Small intestine (tissue), 7 donors: ENCODE data around the gene SH3GL1. TPM values are rescaled to one million over a fixed set of nuclear protein-coding genes. Genes with fewer than 3 reads are reported as not detected.
A peak's percentile ranks its signal among the peaks of the same experiment; 100 is the strongest.

ENCODE experiments used
- DNase-seq, 2 donors: peaks; one replicate each; pipeline versions ENCODE4 v3.0.0 to v3.0.0-alpha.2; 2013
- FAIRE-seq: peaks from 2 replicates; lab custom pipeline; 2012; peaks lifted over from hg19 to GRCh38; lab: Jason Lieb, UNC
- H3K27ac ChIP-seq, 3 donors: one replicate each; pipeline ENCODE4 v1.5.1; 2013; ENCODE audit warnings: low read length in 2 of 3, mild to moderate bottlenecking in 2 of 3, control low read depth in 1 of 3, inconsistent platforms in 1 of 3, low read depth in 1 of 3, moderate library complexity in 1 of 3
- H3K27me3 ChIP-seq, 3 donors: one replicate each; pipeline ENCODE4 v1.6.1; 2013; ENCODE audit warnings: low read length in 3 of 3, inconsistent platforms in 1 of 3; ENCODE audit not compliant: control insufficient read depth in 3 of 3, insufficient read depth in 3 of 3
- H3K36me3 ChIP-seq, 3 donors: one replicate each; pipeline ENCODE4 v1.6.1; 2013; ENCODE audit warnings: low read length in 3 of 3, inconsistent platforms in 1 of 3, low read depth in 1 of 3, mild to moderate bottlenecking in 1 of 3, moderate library complexity in 1 of 3; ENCODE audit not compliant: control insufficient read depth in 3 of 3, insufficient read depth in 2 of 3
- H3K4me1 ChIP-seq, 3 donors: one replicate each; pipeline ENCODE4 v1.6.1; 2013; ENCODE audit warnings: low read length in 2 of 3, inconsistent platforms in 1 of 3, low read depth in 1 of 3, mild to moderate bottlenecking in 1 of 3, moderate library complexity in 1 of 3; ENCODE audit not compliant: control insufficient read depth in 3 of 3, insufficient read depth in 2 of 3
- H3K4me3 ChIP-seq, 3 donors: one replicate each; pipeline ENCODE4 v1.5.1; 2013; ENCODE audit warnings: low read length in 3 of 3, control low read depth in 1 of 3, inconsistent platforms in 1 of 3, low read depth in 1 of 3, mild to moderate bottlenecking in 1 of 3, moderate library complexity in 1 of 3
- H3K9me3 ChIP-seq, 2 donors: one replicate each; pipeline ENCODE4 v1.6.1; 2013; ENCODE audit warnings: low read depth in 1 of 2, low read length in 1 of 2; ENCODE audit not compliant: control insufficient read depth in 2 of 2, insufficient read depth in 1 of 2
- WGBS, 3 donors: extraction: QIAGEN DNeasy Blood & Tissue Kit; methylation state at CpG; one replicate each; pipeline ENCODE4 v1.1.7; 2013; 5-methylcytosine and 5-hydroxymethylcytosine counted together
- polyA plus RNA-seq, 4 donors: library from polyadenylated mRNA; stranded (reverse) in 3 of 4; unstranded in 1 of 4; fragments of 200-250 nt in 3 of 4; fragments of 120-200 nt in 1 of 4; gene quantifications; one replicate each; pipeline versions ENCODE4 v1.2.1 to v1.2.3, GENCODE V29; 2013
- donor health status: healthy with polysubstance abuse.
- donor health status: control.
- donor health status: control.
- donor health status: Bipolar disorder and iron deficiency.
- donor health status: healthy.

SH3GL1 gene
- polyA plus RNA-seq, 4 donors = 64.9 to 132 (median 104) TPM

DNA sequence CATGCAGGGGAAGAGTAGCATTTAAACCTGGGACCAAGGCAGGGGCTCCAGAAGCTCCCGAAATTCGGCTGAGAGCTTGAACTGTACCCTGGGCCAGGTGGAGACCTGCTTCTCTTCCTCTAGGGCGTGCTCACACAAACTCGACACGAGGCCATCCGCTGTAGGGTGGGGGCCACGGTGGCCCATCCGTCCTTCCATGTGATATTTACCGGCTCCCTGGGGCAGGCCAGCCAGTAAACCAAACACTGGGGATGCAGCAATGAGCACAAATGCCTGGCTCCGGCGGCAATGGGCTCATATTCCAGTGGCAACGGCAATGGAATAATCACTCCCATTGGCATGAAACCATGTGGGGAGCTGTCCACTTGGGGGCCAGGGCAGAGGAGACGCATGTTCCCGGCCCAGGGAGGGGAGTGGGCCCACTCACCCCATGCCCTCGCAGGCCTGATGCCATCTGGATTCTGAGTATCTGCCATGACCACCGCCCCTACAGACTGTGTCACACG is 10.8 kb downstream of the SH3GL1 start:
- H3K27ac ChIP-seq = peak overlapping the region; percentile 60 to 94 (median 94)
- WGBS, 3 donors = 60 to 69% (median 69%) methylated on average over 16 to 17 of the region's 17 CpGs
- no peak for FAIRE-seq
- no peaks in the 10 kb centered on the region for H3K27me3 ChIP-seq
- H3K36me3 ChIP-seq = peaks cover 0 to 70% (median 0%) of the 10 kb centered on the region in 3 donors
- no peaks in the 10 kb centered on the region for H3K9me3 ChIP-seq
- H3K4me3 ChIP-seq = peak overlapping the region in 1 of 3 donors; percentile 17
- peaks cover 0 to 83% (median 14%) of the 10 kb centered on the region in 3 donors for H3K4me1 ChIP-seq
- no peak for DNase-seq

DNA sequence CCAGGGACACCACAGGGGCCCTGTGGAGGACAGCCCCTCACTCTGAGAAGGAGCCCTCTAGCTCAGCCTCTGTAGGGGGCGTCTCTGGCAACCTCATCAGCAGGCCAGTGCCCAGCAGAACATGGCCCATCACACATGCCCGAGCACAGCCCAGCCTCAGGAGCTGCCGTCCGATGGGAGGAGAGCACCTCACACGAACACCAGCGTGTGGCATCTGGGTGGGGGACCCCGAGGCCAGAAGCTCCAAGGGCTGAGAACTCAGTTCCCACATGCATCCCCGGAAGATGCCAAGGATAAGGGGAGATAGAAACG is 11.3 kb downstream of the SH3GL1 start:
- no peak overlapping the region for H3K4me3 ChIP-seq
- no peak for DNase-seq

DNA sequence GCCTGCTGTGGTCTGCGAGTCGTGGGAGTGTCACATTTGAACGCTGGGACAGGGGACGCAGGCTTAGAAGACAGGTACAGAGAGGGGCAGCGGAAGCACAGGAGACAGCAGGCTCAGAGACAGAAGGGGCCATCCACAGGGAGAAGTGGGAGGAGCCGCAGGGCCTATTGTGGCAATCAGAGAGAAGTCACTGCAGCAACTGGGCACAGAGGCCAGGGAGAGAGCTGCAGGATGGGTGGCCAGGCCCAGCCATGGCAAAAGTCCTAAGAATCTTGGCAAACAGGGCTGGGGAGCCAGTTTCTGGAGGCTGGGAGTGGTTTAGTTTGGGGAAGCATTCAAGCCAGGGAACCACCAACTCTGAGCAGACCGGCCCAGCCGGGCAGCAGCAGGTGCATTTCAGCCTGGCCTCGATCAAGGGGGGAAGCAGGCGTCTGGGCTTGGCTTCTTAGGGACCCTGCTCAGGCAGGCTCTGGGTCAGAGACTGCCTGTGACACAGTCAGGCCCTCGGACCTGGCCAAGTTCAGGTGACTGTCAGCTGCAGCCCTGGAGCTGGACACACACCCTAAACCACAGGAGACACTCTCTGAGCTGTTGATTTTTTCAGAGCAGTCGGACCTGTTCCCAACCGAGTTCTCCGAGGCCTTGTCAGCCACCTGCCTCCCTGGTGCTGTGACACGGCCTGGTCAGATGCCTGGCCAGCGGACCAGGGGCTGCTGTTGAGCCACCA is 11.8 kb downstream of the SH3GL1 start:
- peak overlapping the region in 2 of 3 donors; percentile 26 to 68 for H3K27ac ChIP-seq
- no peaks in the 10 kb centered on the region for H3K27me3 ChIP-seq
- WGBS, 3 donors = 53 to 71% (median 57%) methylated on average over 15 to 16 of the region's 16 CpGs
- no peaks in the 10 kb centered on the region for H3K9me3 ChIP-seq
- H3K36me3 ChIP-seq = peaks cover 0 to 72% (median 5%) of the 10 kb centered on the region in 3 donors
- no peak for FAIRE-seq
- H3K4me3 ChIP-seq = no peak overlapping the region
- DNase-seq = peak in 1 of 2 donors; percentile 71
- H3K4me1 ChIP-seq = peaks cover 0 to 80% (median 14%) of the 10 kb centered on the region in 3 donors

More for the DNA sequence above, 11.3 kb downstream of the SH3GL1 start:
- peak overlapping the region in 2 of 3 donors; percentile 26 to 68 for H3K27ac ChIP-seq
- H3K9me3 ChIP-seq = no peaks in the 10 kb centered on the region
- H3K36me3 ChIP-seq = peaks cover 0 to 70% (median 4%) of the 10 kb centered on the region in 3 donors
- peaks cover 0 to 83% (median 14%) of the 10 kb centered on the region in 3 donors for H3K4me1 ChIP-seq
- H3K27me3 ChIP-seq = no peaks in the 10 kb centered on the region
- FAIRE-seq = no peak
- WGBS, 3 donors = 81 to 82% (median 81%) methylated on average over 9 of the region's 9 CpGs

DNA sequence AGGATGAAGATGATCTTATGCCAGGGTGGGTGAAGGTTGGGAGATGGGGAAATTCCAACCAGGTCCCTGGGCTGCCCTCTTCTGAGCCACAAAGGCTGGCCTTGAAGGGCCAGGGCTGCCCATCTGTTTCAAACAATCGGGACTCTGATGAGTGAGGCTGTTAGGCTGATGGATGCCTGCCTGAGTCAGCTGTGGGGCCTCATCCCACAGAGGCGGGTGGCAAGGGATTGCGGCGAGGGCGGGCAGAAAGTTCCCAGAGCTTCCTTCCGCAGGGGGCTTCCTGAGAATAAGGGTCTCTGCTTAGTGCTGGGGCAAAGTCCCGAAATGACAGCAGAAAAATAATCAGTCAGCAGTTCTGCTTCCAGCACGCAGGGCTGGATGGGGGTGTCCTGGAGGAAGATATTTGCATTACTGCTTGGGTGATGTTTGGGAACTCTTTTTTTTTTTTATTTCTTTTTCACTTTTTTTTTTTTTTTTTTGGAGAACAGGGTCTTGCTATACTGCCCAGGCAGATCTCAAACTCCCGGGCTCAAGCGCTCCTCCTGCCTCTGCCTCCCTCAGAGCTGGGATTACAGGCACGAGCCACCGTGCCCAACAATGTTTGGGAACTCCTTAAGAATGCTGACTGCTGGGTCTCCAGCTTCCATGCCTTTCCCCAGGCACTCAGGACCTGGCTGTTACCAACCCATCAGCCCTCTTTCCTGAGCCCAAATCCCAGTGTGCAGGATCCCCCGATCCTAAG is 14.1 kb downstream of the SH3GL1 start:
- WGBS, 3 donors = 77 to 95% (median 94%) methylated on average over 13 of the region's 13 CpGs
- FAIRE-seq (no peak), DNase-seq (no peak)
- H3K4me3 ChIP-seq = no peak overlapping the region
- no peaks in the 10 kb centered on the region for H3K27me3 ChIP-seq
- H3K4me1 ChIP-seq = peaks cover 0 to 60% (median 9%) of the 10 kb centered on the region in 3 donors
- H3K36me3 ChIP-seq = peaks cover 0 to 80% (median 6%) of the 10 kb centered on the region in 3 donors
- H3K27ac ChIP-seq = peak overlapping the region in 1 of 3 donors; percentile 81
- H3K9me3 ChIP-seq = no peaks in the 10 kb centered on the region

DNA sequence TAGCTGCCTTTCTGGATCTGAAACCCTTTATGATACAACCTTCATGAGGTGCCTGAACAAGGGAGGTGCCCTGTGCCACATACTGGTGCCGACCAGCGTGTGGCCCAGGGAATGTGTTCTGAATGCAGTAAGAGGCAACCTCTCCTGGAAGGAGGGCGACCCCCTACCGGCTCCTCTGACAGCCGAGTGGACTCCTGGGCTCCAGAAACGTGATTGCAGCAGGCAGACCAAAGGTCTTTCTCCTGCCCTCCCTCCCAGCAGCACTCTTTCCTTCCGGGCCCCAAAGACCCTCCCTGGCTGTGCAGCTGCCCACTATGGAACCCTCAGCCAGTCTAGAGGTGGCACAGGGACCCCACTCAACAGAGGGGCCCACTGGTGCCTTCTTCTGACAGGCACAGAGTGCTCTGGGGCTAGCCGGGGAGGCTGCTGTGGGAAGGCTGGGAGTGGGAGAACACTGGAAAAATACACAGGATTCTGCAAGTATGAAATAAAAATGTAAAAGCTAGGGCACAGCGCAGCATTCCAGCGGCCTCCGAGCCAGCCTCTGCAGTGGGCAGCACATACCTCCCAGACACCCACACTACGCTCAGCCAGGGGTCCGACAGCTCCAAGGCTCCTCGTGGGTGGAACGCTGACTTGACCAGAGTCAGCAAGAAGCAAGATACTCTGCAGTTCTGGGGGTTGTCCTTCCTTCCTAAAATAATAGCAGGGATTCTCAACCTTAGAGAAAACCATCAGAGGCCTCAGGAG is 14.9 kb downstream of the SH3GL1 start:
- Histone ChIP-seq H3K27ac (peak overlapping the region in 1 of 3 donors; percentile 81), H3K4me1 (peaks cover 0 to 53% (median 2%) of the 10 kb centered on the region in 3 donors), H3K36me3 (peaks cover 0 to 85% (median 6%) of the 10 kb centered on the region in 3 donors), H3K4me3 (peak overlapping the region in 1 of 3 donors; percentile 5), H3K9me3 (no peaks in the 10 kb centered on the region), H3K27me3 (no peaks in the 10 kb centered on the region)
- FAIRE-seq (no peak), DNase-seq (peak in 1 of 2 donors; percentile 79)
- 61 to 71% (median 67%) methylated on average over 15 of the region's 15 CpGs for WGBS, 3 donors

DNA sequence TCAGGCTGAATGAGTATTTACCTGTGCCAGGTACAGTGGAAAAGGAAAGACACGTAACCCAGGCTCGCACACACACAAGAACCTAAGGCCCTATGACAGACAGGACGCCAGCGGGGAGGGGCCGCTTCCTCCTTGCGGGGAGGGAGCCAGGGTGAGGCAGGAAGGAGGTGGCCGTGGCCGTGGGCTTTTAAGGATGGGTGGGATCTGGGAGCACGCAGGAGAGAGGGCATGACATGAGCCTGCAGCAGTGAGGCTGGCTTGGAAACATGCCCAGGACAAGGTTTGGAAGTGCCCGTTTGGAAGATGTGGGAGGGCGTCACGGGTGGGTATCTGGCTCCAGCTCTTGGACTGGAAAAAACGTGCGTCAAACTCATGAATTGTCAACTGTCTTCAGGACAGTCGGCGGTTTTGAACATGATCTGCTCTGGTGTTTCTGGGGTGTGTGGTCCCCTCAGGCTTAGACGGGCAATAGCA is 20.1 kb downstream of the SH3GL1 start:
- Histone ChIP-seq H3K4me3 (no peak overlapping the region), H3K27me3 (no peaks in the 10 kb centered on the region), H3K9me3 (no peaks in the 10 kb centered on the region), H3K4me1 (peaks cover 0 to 63% (median 16%) of the 10 kb centered on the region in 3 donors), H3K27ac (peak overlapping the region in 2 of 3 donors; percentile 45 to 69), H3K36me3 (peaks cover 0 to 84% (median 6%) of the 10 kb centered on the region in 3 donors)
- FAIRE-seq = no peak
- 38 to 60% (median 53%) methylated on average over 17 of the region's 17 CpGs for WGBS, 3 donors
- DNase-seq = peak in 1 of 2 donors; percentile 42

DNA sequence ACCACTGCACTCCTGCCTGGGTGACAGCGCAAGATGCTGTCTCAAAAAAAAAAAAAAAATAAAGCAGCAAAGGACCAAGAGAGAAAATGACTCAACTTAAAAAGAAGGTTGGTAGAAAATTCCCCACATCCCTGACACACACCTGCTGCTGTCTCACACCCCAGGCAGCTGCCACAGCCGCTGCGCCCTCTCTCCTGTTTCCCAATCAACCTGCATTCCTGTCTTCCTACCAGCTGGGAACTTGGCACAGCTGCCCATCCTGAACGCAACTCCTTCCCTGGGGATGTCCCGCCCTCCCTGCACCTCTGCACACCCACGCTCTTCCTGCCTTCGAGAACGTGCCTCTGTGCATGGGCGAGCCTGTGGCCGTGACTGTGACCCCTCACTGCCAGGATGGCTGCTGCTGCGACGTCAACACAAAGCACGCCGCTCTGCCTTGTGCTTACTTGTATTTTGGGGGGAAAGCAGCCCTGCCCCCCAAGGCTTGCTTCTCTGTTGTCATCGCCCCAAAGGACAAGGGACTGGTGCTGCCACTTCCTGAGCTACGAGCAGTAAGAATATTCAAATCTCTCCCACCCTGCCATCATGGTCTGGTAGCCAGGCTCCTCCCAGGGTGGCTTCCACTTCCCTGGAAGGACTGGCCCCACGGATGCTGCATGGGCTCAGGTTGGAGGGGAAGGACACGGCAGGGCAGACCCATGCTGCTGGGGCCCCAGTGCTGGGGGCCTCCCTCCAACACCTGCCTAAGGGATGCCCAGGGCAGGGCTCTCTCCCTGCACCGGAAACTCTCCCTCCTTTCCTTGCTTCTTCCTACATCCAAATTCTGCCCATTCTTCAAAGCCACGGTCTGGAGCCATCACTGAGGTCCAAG is 20.7 kb downstream of the SH3GL1 start:
- Histone ChIP-seq H3K27ac (peak overlapping the region in 2 of 3 donors; percentile 27 to 69), H3K9me3 (no peaks in the 10 kb centered on the region), H3K27me3 (no peaks in the 10 kb centered on the region), H3K4me1 (peaks cover 0 to 63% (median 20%) of the 10 kb centered on the region in 3 donors), H3K36me3 (peaks cover 0 to 77% (median 6%) of the 10 kb centered on the region in 3 donors), H3K4me3 (no peak overlapping the region)
- peak in 1 of 2 donors; percentile 84 for DNase-seq
- WGBS, 3 donors = 22 to 42% (median 25%) methylated on average over 19 to 20 of the region's 20 CpGs
- FAIRE-seq = no peak
